GM12891 (cell line): ENCODE data around the gene KPNA3. TPM values are rescaled to one million over a fixed set of nuclear protein-coding genes. Genes with fewer than 3 reads are reported as not detected.
A peak's percentile ranks its signal among the peaks of the same experiment; 100 is the strongest.

ENCODE experiments used
- DNase-seq: peaks from one replicate; pipeline ENCODE4 v3.0.0; 2011; ENCODE audit warnings: low spot score; ENCODE audit not compliant: insufficient read length
- FAIRE-seq: peaks from 2 replicates; lab custom pipeline; 2011; peaks lifted over from hg19 to GRCh38; lab: Jason Lieb, UNC
- PAX5 ChIP-seq: IDR thresholded peaks from 2 replicates; pipeline ENCODE4 v1.6.1; 2011; ENCODE audit warnings: low read length, moderate library complexity, mild to moderate bottlenecking; ENCODE audit not compliant: insufficient read depth, severe bottlenecking
- POLR2A ChIP-seq: IDR thresholded peaks from 2 replicates; pipeline ENCODE4 v1.6.1; 2011; ENCODE audit warnings: low read depth, low read length, control low read depth
- POLR2AphosphoS5 ChIP-seq: IDR thresholded peaks from 2 replicates; pipeline ENCODE4 v1.6.1; 2011; ENCODE audit warnings: low read depth, low read length, control low read depth
- POU2F2 ChIP-seq: IDR thresholded peaks from 2 replicates; pipeline ENCODE4 v1.6.1; 2011; ENCODE audit warnings: low read depth, mild to moderate bottlenecking, control low read depth, low read length, moderate library complexity
- SPI1 ChIP-seq: IDR thresholded peaks from 2 replicates; pipeline ENCODE4 v1.6.1; 2011; ENCODE audit warnings: low read depth, low read length, control low read depth
- TAF1 ChIP-seq: IDR thresholded peaks from 2 replicates; pipeline ENCODE4 v1.6.1; 2011; ENCODE audit warnings: low read depth, low read length, control low read depth
- polyA plus RNA-seq: library from polyadenylated mRNA; unstranded; fragments of >200 nt; gene quantifications from one replicate; pipeline ENCODE4 v1.2.1, GENCODE V29; 2012; ENCODE audit warnings: low read depth, missing spikeins, inconsistent platforms; ENCODE audit not compliant: missing spikeins

KPNA3 gene
- 16.5 TPM for polyA plus RNA-seq

GRCh38 chr13:49792550-49793324 lies at the start of gene KPNA3:
Gene KPNA3, minus strand, starts transcription at chr13:49792682. Its CDS starts 176 bp downstream, at chr13:49792506.
- DNase-seq = peak; percentile 84
- peak; percentile 99 for FAIRE-seq

GRCh38 chr13:49841964-49842363 lies 49.5 kb upstream of the KPNA3 start:
- no peak for FAIRE-seq
- no peak for DNase-seq
- TF ChIP-seq SPI1 (no peak), TAF1 (no peak), POU2F2 (no peak), PAX5 (no peak), POLR2A (no peak), POLR2AphosphoS5 (no peak)

More at GRCh38 chr13:49792550-49793324, at the start of gene KPNA3:
- TF ChIP-seq POU2F2 (no peak; the same call in 1 of the 2 replicates), TAF1 (peak; percentile 58), POLR2AphosphoS5 (0 out of 2 replicates have a peak, but pooled peaks have one; percentile 45)

GRCh38 chr13:49840675-49841074 lies 48.2 kb upstream of the KPNA3 start:
- no peak for FAIRE-seq
- no peak for TF ChIP-seq POLR2AphosphoS5
- TF ChIP-seq SPI1 = no peak
- TF ChIP-seq PAX5 = no peak
- no peak for TF ChIP-seq TAF1
- no peak for TF ChIP-seq POU2F2
- no peak for TF ChIP-seq POLR2A
- DNase-seq = no peak

- DNase-seq (no peak), FAIRE-seq (no peak)
- TF ChIP-seq PAX5 (no peak), POLR2A (no peak), SPI1 (no peak), TAF1 (no peak)
Observed at GRCh38 chr13:49840266-49840665, 47.8 kb upstream of the KPNA3 start.

- no peak for TF ChIP-seq POLR2AphosphoS5
- TF ChIP-seq POLR2A = no peak
- no peak for TF ChIP-seq POU2F2
- no peak for TF ChIP-seq SPI1
- no peak for TF ChIP-seq PAX5
- TF ChIP-seq TAF1 = no peak
- DNase-seq (no peak), FAIRE-seq (no peak)
Observed at GRCh38 chr13:49838989-49839388, 46.5 kb upstream of the KPNA3 start.

GRCh38 chr13:49836516-49836915 lies 44.0 kb upstream of the KPNA3 start:
- DNase-seq = no peak
- FAIRE-seq = no peak
- TF ChIP-seq POLR2AphosphoS5 (no peak), SPI1 (no peak)

- DNase-seq = no peak
- TF ChIP-seq POLR2AphosphoS5 (no peak), PAX5 (no peak), POLR2A (no peak), SPI1 (no peak)
- no peak for FAIRE-seq
Observed at GRCh38 chr13:49833402-49833801, 40.9 kb upstream of the KPNA3 start.

- TF ChIP-seq TAF1 (no peak), PAX5 (no peak), POLR2A (no peak), POU2F2 (no peak), POLR2AphosphoS5 (no peak)
- DNase-seq (no peak), FAIRE-seq (no peak)
Observed at GRCh38 chr13:49831455-49831854, 39.0 kb upstream of the KPNA3 start.

GRCh38 chr13:49830721-49831120 lies 38.2 kb upstream of the KPNA3 start:
- TF ChIP-seq TAF1 (no peak), SPI1 (no peak), POLR2A (no peak), POU2F2 (no peak), PAX5 (no peak), POLR2AphosphoS5 (no peak)
- FAIRE-seq = no peak
- DNase-seq = no peak

- TF ChIP-seq POLR2A (no peak), SPI1 (no peak)
- no peak for DNase-seq
- FAIRE-seq = no peak
Observed at GRCh38 chr13:49829715-49830114, 37.2 kb upstream of the KPNA3 start.

GRCh38 chr13:49828453-49828852 lies 36.0 kb upstream of the KPNA3 start:
- FAIRE-seq (no peak), DNase-seq (no peak)
- TF ChIP-seq TAF1 = no peak
- no peak for TF ChIP-seq POLR2AphosphoS5
- TF ChIP-seq POU2F2 = no peak
- no peak for TF ChIP-seq SPI1
- TF ChIP-seq POLR2A = no peak
